ENCODE data around the gene TMEM163. TPM values are rescaled to one million over a fixed set of nuclear protein-coding genes. Genes with fewer than 3 reads are reported as not detected.

Gene TMEM163
- total RNA-seq, 2 experiments from 2014 or later, result 0.51 TPM; not detected in 1

DNA sequence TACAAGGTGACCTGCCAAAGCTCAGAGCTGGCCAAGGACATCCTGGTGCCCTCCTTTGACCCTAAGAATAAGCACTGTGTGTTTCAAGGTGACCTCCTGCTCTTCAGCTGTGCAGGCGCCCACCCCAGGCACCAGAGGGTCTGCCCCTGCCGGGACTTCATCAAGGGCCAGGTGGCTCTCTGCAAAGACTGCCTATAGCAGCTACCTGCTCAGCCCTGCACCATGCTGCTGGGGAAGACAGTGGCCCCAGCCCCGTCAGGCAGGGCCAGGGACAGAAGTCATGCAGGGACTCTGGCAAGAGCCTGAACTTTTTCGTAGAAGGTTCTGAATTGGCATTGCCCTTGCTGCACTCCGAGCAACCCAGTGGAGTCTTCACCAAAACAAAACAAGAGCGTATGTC lies 270.1 kb downstream of the TMEM163 start:
- ChIA-PET POLR2A (no interaction called here), CTCF (ENCODE audit: unreplicated experiment) (interaction anchor here (0.5 kb wide), 1 partner anchor 1066 kb away, joined by 3 read pairs; no protein-coding TSS in a partner anchor)
- no TSS peak for BruUV-seq (replicated peaks)
- no peak overlapping the region for H3K4me3 ChIP-seq (ENCODE audit: low read depth, low read length, poor library complexity, severe bottlenecking)
- no peak overlapping the region for H3K4me2 ChIP-seq (ENCODE audit: low read length)
- no peaks in the 10 kb centered on the region for H3K79me2 ChIP-seq (ENCODE audit: insufficient read depth, low read depth, low read length)
- H3K9me3 ChIP-seq (ENCODE audit: low read length), result no peaks in the 10 kb centered on the region
- H3K27ac ChIP-seq (ENCODE audit: low read depth, low read length, poor library complexity, severe bottlenecking), result no peak overlapping the region
- H3K36me3 ChIP-seq (ENCODE audit: insufficient read depth, low read length), result peaks cover 21% of the 10 kb centered on the region; the same call in 1 of the 2 replicates
- H4K20me1 ChIP-seq (ENCODE audit: insufficient read depth, low read length), result no peaks in the 10 kb centered on the region
- no peak for DNase-seq (ENCODE audit: low spot score)
- no peak overlapping the region for H2AFZ ChIP-seq (ENCODE audit: low read length)
- H3K4me1 ChIP-seq (ENCODE audit: insufficient read depth, low read length, poor library complexity, severe bottlenecking), result no peaks in the 10 kb centered on the region
- intact Hi-C loops (cut with micrococcal nuclease; ENCODE audit: unreplicated experiment), result no loop called here
- no peaks in the 10 kb centered on the region for H3K9me2 ChIP-seq (ENCODE audit: insufficient read depth, low read length)
- TF ChIP-seq CTCF (conservative IDR thresholded peaks at IDR 0.05; ENCODE audit: low read length), result no peak
- TF ChIP-seq EZH2phosphoT487 (IDR thresholded peaks at IDR 0.05; ENCODE audit: borderline replicate concordance, low read depth, low read length), result no peak

- no TSS peak for BruUV-seq (replicated peaks)
- no peaks in the 10 kb centered on the region for H3K4me1 ChIP-seq (ENCODE audit: insufficient read depth, low read length, poor library complexity, severe bottlenecking)
- intact Hi-C loops (cut with micrococcal nuclease; ENCODE audit: unreplicated experiment), result no loop called here
- no peak overlapping the region for H3K4me2 ChIP-seq (ENCODE audit: low read length)
- no peak overlapping the region for H2AFZ ChIP-seq (ENCODE audit: low read length)
- TF ChIP-seq EZH2phosphoT487 (IDR thresholded peaks at IDR 0.05; ENCODE audit: borderline replicate concordance, low read depth, low read length) (no peak), CTCF (conservative IDR thresholded peaks at IDR 0.05; ENCODE audit: low read length) (no peak)
- H3K79me2 ChIP-seq (ENCODE audit: insufficient read depth, low read depth, low read length), result no peaks in the 10 kb centered on the region
- no peaks in the 10 kb centered on the region for H3K9me2 ChIP-seq (ENCODE audit: insufficient read depth, low read length)
- no peak overlapping the region for H3K27ac ChIP-seq (ENCODE audit: low read depth, low read length, poor library complexity, severe bottlenecking)
- ChIA-PET POLR2A (no interaction called here), CTCF (ENCODE audit: unreplicated experiment) (no interaction called here)
- DNase-seq (ENCODE audit: low spot score), result no peak
- H3K36me3 ChIP-seq (ENCODE audit: insufficient read depth, low read length), result peaks cover 22% of the 10 kb centered on the region; the same call in 1 of the 2 replicates
- no peaks in the 10 kb centered on the region for H4K20me1 ChIP-seq (ENCODE audit: insufficient read depth, low read length)
- no peak overlapping the region for H3K4me3 ChIP-seq (ENCODE audit: low read depth, low read length, poor library complexity, severe bottlenecking)
- H3K9me3 ChIP-seq (ENCODE audit: low read length), result no peaks in the 10 kb centered on the region
Observed at GRCh38 chr2:134447669-134448068, 271.1 kb downstream of the TMEM163 start.

DNA sequence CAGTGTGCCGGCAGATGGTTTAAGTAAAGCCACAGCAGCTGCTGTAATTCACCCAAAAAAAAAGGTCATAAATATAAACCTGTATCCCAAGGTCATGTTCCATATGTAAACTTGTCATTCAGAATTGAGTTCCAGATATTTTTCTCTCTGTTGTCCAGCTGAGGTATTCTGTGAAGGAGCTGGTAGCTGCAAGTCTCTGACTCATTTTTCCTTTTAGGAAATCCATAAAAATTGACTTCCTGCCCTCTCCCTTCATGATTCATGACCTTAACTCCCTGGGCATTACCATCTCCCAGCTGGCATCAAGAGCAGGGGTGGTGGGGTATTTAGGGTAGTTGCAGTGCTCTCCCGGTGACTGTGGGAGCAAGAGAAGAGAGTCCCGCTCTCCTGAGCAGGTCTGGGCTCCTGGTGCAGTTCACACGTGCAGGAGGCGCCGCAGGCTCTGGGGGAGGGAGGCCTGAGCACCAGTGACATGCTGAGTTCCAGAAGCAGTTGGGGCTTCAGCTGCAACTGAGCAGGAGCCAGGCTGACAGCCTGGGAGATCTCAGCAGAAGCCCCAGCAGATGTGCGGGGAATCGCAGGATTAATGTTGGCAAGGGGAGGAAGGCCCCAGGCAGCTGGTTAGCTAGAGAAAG lies 272.3 kb downstream of the TMEM163 start:
- H3K9me2 ChIP-seq (ENCODE audit: insufficient read depth, low read length), result no peaks in the 10 kb centered on the region
- H4K20me1 ChIP-seq (ENCODE audit: insufficient read depth, low read length), result no peaks in the 10 kb centered on the region
- BruUV-seq (replicated peaks), result no TSS peak
- CTCF ChIA-PET (ENCODE audit: unreplicated experiment), result no interaction called here
- POLR2A ChIA-PET, result interaction anchor here (0.6 kb wide), 1 partner anchor 1275 kb away, joined by 3 read pairs; no protein-coding TSS in a partner anchor
- H3K9me3 ChIP-seq (ENCODE audit: low read length), result no peaks in the 10 kb centered on the region
- H3K4me3 ChIP-seq (ENCODE audit: low read depth, low read length, poor library complexity, severe bottlenecking), result no peak overlapping the region
- H3K79me2 ChIP-seq (ENCODE audit: insufficient read depth, low read depth, low read length), result no peaks in the 10 kb centered on the region
- peaks cover 26% of the 10 kb centered on the region; the same call in 1 of the 2 replicates for H3K36me3 ChIP-seq (ENCODE audit: insufficient read depth, low read length)
- no peak overlapping the region for H2AFZ ChIP-seq (ENCODE audit: low read length)
- no peak overlapping the region for H3K4me2 ChIP-seq (ENCODE audit: low read length)
- H3K4me1 ChIP-seq (ENCODE audit: insufficient read depth, low read length, poor library complexity, severe bottlenecking), result no peaks in the 10 kb centered on the region
- no peak for DNase-seq (ENCODE audit: low spot score)
- TF ChIP-seq EZH2phosphoT487 (IDR thresholded peaks at IDR 0.05; ENCODE audit: borderline replicate concordance, low read depth, low read length), result no peak
- no peak for TF ChIP-seq CTCF (conservative IDR thresholded peaks at IDR 0.05; ENCODE audit: low read length)
- H3K27ac ChIP-seq (ENCODE audit: low read depth, low read length, poor library complexity, severe bottlenecking), result no peak overlapping the region
- intact Hi-C loops (cut with micrococcal nuclease; ENCODE audit: unreplicated experiment), result no loop called here

Measured in OCI-LY7 (cell line).